Uterus (tissue), 4 donors: ENCODE measurements around the gene FAM3D. TPM values are rescaled to one million over a fixed set of nuclear protein-coding genes. Genes with fewer than 3 reads are reported as not detected.
"Not testable (repeated sequence)": the region's sequence is repeated elsewhere in the genome, so short reads cannot be mapped to it uniquely, and the experiment has no call there.

Experiments
- DNase-seq, 2 donors: peaks; one replicate each; pipeline ENCODE4 v3.0.0-alpha.2; 2019 to 2020
- H3K27ac ChIP-seq, 2 donors: fragments of 200-600 bp; sonication (generic); 1 replicate in 1 of 2; 2 replicates in 1 of 2; pipeline ENCODE4 v1.5.1; 2016 to 2018
- H3K27me3 ChIP-seq, 2 donors: fragments of 200-600 bp; sonication (generic); one replicate each; pipeline ENCODE4 v1.5.1; 2018 to 2019; ENCODE audit warnings: control low read depth in 1 of 2
- H3K36me3 ChIP-seq, 2 donors: fragments of 200-600 bp; sonication (generic); one replicate each; pipeline ENCODE4 v1.5.1; 2019; ENCODE audit warnings: control low read depth in 1 of 2
- H3K4me1 ChIP-seq, 2 donors: fragments of 200-600 bp; sonication (generic); one replicate each; pipeline ENCODE4 v1.5.1; 2018 to 2019; ENCODE audit warnings: control low read depth in 1 of 2
- H3K4me3 ChIP-seq, 2 donors: fragments of 200-600 bp; sonication (generic); 1 replicate in 1 of 2; 2 replicates in 1 of 2; pipeline ENCODE4 v1.5.1; 2018 to 2019; ENCODE audit warnings: mild to moderate bottlenecking in 1 of 2
- H3K9me3 ChIP-seq, 2 donors: fragments of 200-600 bp; sonication (generic); one replicate each; pipeline ENCODE4 v1.5.1; 2019; ENCODE audit warnings: control low read depth in 1 of 2
- POLR2A ChIP-seq, 2 donors: fragments of 450-650 bp; IDR thresholded peaks; one replicate each; pipeline ENCODE4 v1.6.1; 2016; ENCODE audit warnings: antibody characterized with exemption in 2 of 2, mild to moderate bottlenecking in 1 of 2, moderate library complexity in 1 of 2
- intact Hi-C: fragments of 100-400 bp; cut with DNase I; formaldehyde crosslinking; loops from one replicate; pipeline ENCODE4 v1.15.1; 2023; ENCODE audit warnings: low total_unique reads
- total RNA-seq, 4 donors: library from RNA; depleted of rRNA in 3 of 4; stranded (reverse); fragments of >200 nt in 3 of 4; gene quantifications; one replicate each; pipeline versions ENCODE4 v1.1.0 to v1.2.4, GENCODE V29; 2014 to 2023
- TF ChIP-seq, protein P1 (sequence below), 4 experiments: fragments of 200-600 bp in 2 of 4; fragments of 450-650 bp in 2 of 4; sonication (generic) in 2 of 4; IDR thresholded peaks; one replicate each; pipeline ENCODE4 v1.5.1; 2016 to 2019; ENCODE audit warnings: antibody characterized with exemption in 4 of 4, mild to moderate bottlenecking in 2 of 4, moderate library complexity in 1 of 4
- donor health status: DM: yes; HTN: yes; CAD: no.

The FAM3D gene, protein sequence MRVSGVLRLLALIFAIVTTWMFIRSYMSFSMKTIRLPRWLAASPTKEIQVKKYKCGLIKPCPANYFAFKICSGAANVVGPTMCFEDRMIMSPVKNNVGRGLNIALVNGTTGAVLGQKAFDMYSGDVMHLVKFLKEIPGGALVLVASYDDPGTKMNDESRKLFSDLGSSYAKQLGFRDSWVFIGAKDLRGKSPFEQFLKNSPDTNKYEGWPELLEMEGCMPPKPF
- total RNA-seq: under 1 TPM in 1 of 4 donors, not detected in 3; 0.83 TPM

DNA sequence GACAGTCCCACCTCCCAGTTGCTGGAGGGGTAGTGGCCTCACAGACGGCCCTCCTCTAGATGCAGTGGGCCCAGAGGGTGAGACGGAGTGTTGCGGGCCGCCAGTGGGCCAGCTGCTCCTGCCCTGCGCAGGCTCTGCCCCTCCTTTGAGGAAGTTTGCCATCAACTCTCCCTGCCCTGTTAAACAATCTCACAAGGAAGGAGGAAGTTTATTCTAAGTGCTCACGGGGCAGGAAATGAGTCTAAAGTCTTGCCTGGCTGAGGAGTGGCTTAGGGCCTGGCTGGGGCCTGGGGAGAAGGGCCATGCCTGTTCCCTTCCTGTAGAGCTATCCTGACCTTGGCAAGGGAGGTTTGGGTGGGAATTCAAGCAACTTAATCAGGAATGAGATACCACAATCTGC is at the start of gene FAM3D:
Gene FAM3D, minus strand, starts transcription at position 92 of the 400 bp plus-strand sequence. CDS start 11,211 bp downstream, outside the sequence.
- TF ChIP-seq POLR2A (IDR thresholded peaks at IDR 0.05): no peak
- TF ChIP-seq, protein P1, sequence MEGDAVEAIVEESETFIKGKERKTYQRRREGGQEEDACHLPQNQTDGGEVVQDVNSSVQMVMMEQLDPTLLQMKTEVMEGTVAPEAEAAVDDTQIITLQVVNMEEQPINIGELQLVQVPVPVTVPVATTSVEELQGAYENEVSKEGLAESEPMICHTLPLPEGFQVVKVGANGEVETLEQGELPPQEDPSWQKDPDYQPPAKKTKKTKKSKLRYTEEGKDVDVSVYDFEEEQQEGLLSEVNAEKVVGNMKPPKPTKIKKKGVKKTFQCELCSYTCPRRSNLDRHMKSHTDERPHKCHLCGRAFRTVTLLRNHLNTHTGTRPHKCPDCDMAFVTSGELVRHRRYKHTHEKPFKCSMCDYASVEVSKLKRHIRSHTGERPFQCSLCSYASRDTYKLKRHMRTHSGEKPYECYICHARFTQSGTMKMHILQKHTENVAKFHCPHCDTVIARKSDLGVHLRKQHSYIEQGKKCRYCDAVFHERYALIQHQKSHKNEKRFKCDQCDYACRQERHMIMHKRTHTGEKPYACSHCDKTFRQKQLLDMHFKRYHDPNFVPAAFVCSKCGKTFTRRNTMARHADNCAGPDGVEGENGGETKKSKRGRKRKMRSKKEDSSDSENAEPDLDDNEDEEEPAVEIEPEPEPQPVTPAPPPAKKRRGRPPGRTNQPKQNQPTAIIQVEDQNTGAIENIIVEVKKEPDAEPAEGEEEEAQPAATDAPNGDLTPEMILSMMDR (IDR thresholded peaks at IDR 0.05): no peak
- DNase-seq: no peak
- Histone ChIP-seq H3K36me3 (no peaks in the 10 kb centered on the region), H3K9me3 (no peaks in the 10 kb centered on the region), H3K27ac (no peak within 1 kb of the TSS), H3K4me3 (no peak within 1 kb of the TSS), H3K27me3 (no peaks in the 10 kb centered on the region), H3K4me1 (no peaks in the 10 kb centered on the region)
- intact Hi-C loops: no loop called here

DNA sequence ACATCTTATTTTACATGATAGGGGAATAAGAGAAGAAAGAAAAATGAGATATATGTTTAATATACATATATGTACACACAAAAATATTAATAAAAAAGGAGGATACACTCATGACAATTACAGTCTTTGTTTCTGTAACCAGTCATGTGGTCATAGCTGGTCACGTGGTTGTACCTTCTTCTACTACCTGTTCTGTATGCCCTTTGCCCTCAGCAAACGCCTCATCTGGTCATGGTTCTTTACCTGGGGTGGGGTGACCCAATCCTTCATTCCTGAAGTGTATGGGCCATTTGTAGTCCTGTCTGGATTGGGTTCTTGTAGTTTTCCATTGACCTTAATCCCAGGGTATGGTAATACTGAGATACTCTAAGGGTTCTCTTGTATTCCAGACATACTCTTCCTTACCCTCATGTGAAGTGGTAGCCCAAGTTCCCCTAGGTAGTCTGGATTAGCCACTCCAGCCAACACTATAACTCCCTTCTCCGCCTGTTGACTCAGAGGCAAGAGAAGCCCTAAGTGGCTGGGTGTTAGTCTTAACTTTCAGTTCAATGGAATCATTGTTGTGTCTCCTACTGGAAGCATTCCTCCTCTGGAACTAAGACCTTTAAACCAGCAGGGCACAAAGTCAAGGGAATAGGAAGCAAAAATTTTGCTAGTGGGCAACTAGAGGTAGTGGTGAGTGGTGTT is 47.3 kb upstream of the FAM3D start:
- Histone ChIP-seq H3K4me1 (no peaks in the 10 kb centered on the region), H3K9me3 (no peaks in the 10 kb centered on the region), H3K27ac (no peak overlapping the region), H3K36me3 (no peaks in the 10 kb centered on the region), H3K4me3 (no peak overlapping the region), H3K27me3 (no peaks in the 10 kb centered on the region)
- no peak for TF ChIP-seq POLR2A (IDR thresholded peaks at IDR 0.05)
- TF ChIP-seq, protein P1 (IDR thresholded peaks at IDR 0.05): no peak
- no peak for DNase-seq
- intact Hi-C loops: no loop called here

DNA sequence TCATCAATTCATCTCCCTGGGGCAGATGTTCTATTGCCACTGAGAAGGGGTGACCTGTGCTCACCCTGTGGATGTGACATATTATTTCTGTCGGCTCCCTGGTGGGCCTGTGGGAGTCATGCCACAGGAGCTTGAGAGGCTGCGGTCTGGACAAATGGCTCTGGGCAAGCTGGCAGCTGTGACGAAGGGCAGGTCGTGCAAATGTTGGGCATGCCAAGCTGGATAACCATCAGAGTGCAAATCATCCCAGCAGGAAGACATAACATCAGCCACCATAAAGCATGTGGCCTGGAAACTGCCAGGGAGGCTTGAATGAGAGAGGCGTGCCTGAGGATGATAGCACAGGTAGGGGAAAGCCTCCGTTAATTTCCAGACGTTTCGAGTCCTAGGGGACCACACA is 45.3 kb upstream of the FAM3D start:
- TF ChIP-seq, protein P1 (IDR thresholded peaks at IDR 0.05): no peak
- no peak for TF ChIP-seq POLR2A (IDR thresholded peaks at IDR 0.05)
- H3K27ac ChIP-seq: no peak overlapping the region
- no peaks in the 10 kb centered on the region for H3K9me3 ChIP-seq
- H3K27me3 ChIP-seq: no peaks in the 10 kb centered on the region
- intact Hi-C loops: no loop called here
- H3K4me3 ChIP-seq: no peak overlapping the region
- DNase-seq: no peak
- H3K4me1 ChIP-seq: no peaks in the 10 kb centered on the region
- no peaks in the 10 kb centered on the region for H3K36me3 ChIP-seq

- intact Hi-C loops, DNase-seq: not testable (repeated sequence)
Observed at GRCh38 chr3:58708983-58709382, 42.4 kb upstream of the FAM3D start.

GRCh38 chr3:58708116-58708791 is 41.7 kb upstream of the FAM3D start:
- no peak for DNase-seq
- intact Hi-C loops: no loop called here

More at GRCh38 chr3:58708983-58709382, 42.4 kb upstream of the FAM3D start:
- not testable (repeated sequence) for H3K9me3 ChIP-seq, H3K4me1 ChIP-seq, H3K27me3 ChIP-seq, H3K4me3 ChIP-seq, H3K27ac ChIP-seq, H3K36me3 ChIP-seq

More at GRCh38 chr3:58708116-58708791, 41.7 kb upstream of the FAM3D start:
- Histone ChIP-seq H3K4me1 (no peaks in the 10 kb centered on the region), H3K27ac (no peak overlapping the region), H3K36me3 (no peaks in the 10 kb centered on the region), H3K27me3 (no peaks in the 10 kb centered on the region), H3K4me3 (no peak overlapping the region), H3K9me3 (no peaks in the 10 kb centered on the region)
- no peak for TF ChIP-seq POLR2A (IDR thresholded peaks at IDR 0.05)
- TF ChIP-seq, protein P1 (IDR thresholded peaks at IDR 0.05): no peak
